Astrocyte of the spinal cord (primary cell): ENCODE data around the gene C17orf107.

Source experiments
- DNase-seq: peaks from one replicate; pipeline ENCODE4 v3.0.0; 2011; ENCODE audit warnings: low read depth, low spot score
- H3K4me3 ChIP-seq: 2 replicates; pipeline ENCODE4 v1.5.1; 2011; ENCODE audit warnings: low read depth, mild to moderate bottlenecking, low read length, moderate library complexity
- in situ Hi-C: cut with HindIII; loops from 2 replicates; pipeline ENCODE4 v1.10.0; 2017; ENCODE audit warnings: low sequenced_read_pairs
- TF ChIP-seq, protein P1 (sequence below): IDR thresholded peaks from 2 replicates; pipeline ENCODE4 v1.5.1; 2012; ENCODE audit warnings: low read depth, mild to moderate bottlenecking, low read length, inconsistent platforms

The C17orf107 gene

DNA sequence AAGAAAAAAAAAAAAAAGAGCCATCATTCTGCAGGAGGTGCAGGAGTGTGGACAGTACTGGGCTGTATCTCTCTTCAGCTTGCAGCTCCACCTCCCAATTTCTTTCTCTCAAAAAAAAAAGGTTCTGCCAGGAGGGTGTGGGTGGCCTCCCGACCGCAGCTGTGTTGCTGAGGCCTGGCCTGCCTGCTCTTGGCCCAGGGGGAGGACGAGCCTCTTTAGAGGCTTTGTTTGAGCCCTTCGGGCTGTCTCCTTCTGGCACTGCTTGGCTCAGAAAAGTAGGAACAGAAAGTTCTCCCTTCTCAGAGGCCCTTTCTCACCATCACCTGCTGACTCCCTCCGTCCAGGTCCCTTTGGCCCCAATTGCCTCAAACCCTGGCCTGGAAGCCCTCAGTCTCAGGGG, 22.2 kb upstream of the C17orf107 start:
- TF ChIP-seq, protein P1, sequence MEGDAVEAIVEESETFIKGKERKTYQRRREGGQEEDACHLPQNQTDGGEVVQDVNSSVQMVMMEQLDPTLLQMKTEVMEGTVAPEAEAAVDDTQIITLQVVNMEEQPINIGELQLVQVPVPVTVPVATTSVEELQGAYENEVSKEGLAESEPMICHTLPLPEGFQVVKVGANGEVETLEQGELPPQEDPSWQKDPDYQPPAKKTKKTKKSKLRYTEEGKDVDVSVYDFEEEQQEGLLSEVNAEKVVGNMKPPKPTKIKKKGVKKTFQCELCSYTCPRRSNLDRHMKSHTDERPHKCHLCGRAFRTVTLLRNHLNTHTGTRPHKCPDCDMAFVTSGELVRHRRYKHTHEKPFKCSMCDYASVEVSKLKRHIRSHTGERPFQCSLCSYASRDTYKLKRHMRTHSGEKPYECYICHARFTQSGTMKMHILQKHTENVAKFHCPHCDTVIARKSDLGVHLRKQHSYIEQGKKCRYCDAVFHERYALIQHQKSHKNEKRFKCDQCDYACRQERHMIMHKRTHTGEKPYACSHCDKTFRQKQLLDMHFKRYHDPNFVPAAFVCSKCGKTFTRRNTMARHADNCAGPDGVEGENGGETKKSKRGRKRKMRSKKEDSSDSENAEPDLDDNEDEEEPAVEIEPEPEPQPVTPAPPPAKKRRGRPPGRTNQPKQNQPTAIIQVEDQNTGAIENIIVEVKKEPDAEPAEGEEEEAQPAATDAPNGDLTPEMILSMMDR: no peak
- in situ Hi-C loops: no loop called here
- H3K4me3 ChIP-seq: no peak overlapping the region
- no peak for DNase-seq

DNA sequence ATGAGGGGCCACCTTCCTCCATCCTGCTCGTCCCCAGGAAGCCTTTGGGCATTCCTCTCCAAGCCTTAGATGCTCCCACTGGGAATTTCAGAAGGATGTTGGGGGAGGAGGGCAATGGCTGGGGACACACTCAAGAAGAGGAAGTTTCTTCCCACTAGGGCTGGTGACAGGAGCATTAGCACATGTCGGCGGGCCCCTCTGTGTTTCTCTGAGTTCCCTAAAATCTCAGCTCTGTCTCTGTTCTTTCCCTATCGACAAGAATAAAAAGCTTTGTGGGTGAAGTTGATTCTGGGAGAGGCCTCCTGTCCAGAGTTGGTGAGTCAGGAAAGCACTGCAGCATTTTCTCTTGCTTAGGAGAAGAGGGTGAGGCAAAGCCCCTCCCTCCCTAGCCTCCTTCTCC, 19.7 kb upstream of the C17orf107 start:
- DNase-seq: no peak
- in situ Hi-C loops: no loop called here
- H3K4me3 ChIP-seq: no peak overlapping the region
- TF ChIP-seq, protein P1: no peak

DNA sequence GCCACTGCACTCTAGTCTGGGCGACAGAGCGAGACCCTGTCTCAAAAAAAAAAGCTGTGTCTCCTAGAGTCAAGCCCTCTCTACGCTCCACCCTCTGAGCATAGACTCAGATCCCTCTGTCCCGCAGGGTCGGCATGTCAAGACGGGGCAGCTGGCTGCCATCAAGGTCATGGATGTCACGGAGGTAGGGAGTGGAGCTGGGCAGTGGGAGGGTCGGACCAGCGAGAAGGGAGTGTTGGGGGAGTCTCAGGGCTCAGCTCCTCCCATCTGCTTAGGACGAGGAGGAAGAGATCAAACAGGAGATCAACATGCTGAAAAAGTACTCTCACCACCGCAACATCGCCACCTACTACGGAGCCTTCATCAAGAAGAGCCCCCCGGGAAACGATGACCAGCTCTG, 18.5 kb upstream of the C17orf107 start:
- H3K4me3 ChIP-seq: no peak overlapping the region
- in situ Hi-C loops: no loop called here
- TF ChIP-seq, protein P1: no peak
- DNase-seq: no peak

DNA sequence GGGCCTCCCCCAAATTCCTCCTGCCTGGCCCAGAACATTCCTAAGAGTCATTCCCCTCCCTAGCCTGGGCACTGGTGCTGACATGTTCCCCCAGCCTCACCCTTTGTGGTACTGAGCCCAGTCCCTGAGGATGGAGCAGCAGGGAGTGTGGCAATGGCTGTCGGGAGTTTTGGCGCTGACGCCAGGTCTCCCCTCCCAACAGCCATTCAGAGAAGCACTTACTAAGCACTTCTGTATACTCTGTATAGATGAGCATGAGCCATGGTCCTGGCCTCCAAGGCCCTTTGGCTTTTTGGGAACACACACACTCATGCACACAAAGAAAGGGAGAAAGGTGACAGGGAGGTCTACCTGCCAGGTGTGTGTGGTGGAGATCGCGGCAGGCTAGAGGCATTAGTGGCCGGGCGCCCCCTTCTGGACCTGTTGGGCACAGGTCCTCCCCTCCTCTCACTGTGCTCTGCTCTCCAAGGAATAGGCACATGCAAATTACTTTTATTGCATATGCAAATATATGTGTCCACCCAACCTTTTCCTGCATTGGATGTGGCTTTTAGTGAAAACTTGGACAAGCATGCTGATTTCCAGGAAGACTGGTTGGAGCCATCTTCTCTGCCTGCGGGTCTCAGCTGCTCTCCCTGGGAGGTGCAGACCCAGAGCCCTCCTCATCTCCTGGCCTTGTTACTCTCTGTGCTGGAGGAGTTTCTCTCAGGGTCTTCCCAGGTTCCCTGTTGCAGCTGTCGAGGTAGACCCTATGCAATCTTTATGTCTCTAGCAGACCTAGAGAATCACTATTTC, 17.4 kb upstream of the C17orf107 start:
- TF ChIP-seq, protein P1: peak; percentile 86
- in situ Hi-C loops: no loop called here
- H3K4me3 ChIP-seq: no peak overlapping the region
- DNase-seq: peak; percentile 33

DNA sequence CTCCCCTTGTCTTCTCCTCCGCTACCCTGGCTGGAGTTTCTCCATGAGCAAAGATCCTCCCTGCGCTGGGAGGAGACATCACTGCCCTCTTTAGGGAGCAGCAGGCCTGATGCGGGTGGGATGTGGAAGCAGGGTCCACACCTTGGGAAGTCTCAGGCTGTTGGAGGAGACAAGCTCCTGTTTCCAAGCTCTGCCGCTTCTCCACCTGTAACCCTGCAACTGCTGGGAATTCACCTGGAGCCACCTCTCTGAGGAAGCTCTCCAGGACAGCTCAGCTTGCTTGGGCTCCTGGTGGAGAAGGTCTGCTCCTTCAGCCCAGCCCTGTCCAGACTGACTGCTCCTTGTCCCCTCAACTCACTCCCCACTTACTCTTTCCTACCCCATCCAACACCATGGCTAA, 14.8 kb upstream of the C17orf107 start:
- TF ChIP-seq, protein P1: no peak
- no peak overlapping the region for H3K4me3 ChIP-seq
- in situ Hi-C loops: no loop called here
- no peak for DNase-seq

DNA sequence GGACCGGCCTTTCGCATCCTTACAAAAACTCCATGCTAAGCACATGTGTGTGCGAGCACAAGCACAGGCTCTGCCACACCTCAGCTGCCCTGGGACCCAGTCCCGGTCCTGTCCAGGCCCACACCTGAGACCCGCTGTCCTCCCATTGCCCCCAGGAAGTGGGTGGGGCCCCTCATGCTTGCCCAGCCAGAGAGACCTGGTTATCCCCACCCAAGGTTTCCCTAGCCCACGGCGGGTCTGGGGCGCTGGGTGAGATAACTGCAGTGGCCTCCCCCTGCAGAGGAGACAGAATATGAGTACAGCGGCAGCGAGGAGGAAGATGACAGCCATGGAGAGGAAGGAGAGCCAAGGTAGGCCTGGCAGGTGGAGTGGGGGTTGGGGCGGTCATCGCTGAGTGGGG, 12.5 kb upstream of the C17orf107 start:
- TF ChIP-seq, protein P1: no peak
- DNase-seq: no peak
- H3K4me3 ChIP-seq: no peak overlapping the region
- in situ Hi-C loops: no loop called here

DNA sequence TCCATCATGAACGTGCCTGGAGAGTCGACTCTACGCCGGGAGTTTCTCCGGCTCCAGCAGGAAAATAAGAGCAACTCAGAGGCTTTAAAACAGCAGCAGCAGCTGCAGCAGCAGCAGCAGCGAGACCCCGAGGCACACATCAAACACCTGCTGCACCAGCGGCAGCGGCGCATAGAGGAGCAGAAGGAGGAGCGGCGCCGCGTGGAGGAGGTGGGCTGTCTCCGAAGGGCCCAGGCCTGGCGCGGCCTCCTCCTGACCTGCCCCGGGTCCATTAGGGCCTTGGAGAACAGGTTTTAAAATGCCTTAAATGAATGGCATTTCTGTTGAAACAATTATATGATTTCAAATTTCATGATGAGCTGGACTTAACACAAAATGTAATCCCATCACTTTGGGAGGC, 11.8 kb upstream of the C17orf107 start:
- in situ Hi-C loops: no loop called here
- TF ChIP-seq, protein P1: no peak
- no peak overlapping the region for H3K4me3 ChIP-seq
- DNase-seq: no peak
